PFSK-1 (cell line): Measurements from ENCODE around the gene LCNL1.

Source experiments
- POLR2AphosphoS5 ChIP-seq: IDR thresholded peaks from 2 replicates; pipeline ENCODE4 v1.6.1; 2012; ENCODE audit warnings: low read depth, mild to moderate bottlenecking, control low read depth, low read length, moderate library complexity
- SIN3A ChIP-seq: IDR thresholded peaks from 2 replicates; pipeline ENCODE4 v1.6.1; 2012; ENCODE audit warnings: mild to moderate bottlenecking, low read length, moderate library complexity, borderline replicate concordance; ENCODE audit not compliant: insufficient read depth
- TAF1 ChIP-seq: IDR thresholded peaks from 2 replicates; pipeline ENCODE4 v1.6.1; 2012; ENCODE audit warnings: low read length, control low read depth, borderline replicate concordance; ENCODE audit not compliant: insufficient read depth

- TF ChIP-seq POLR2AphosphoS5 (no peak), SIN3A (no peak), TAF1 (no peak)
Observed at GRCh38 chr9:137013571-137013940, 30.8 kb downstream of the LCNL1 start.
